NCI-H748 (cell line): ENCODE measurements around the gene STXBP6.
"Not testable (repeated sequence)": the region's sequence is repeated elsewhere in the genome, so short reads cannot be mapped to it uniquely, and the experiment has no call there.

ENCODE experiments used
- DNase-seq: peaks from one replicate; lab custom pipeline; 2025; ENCODE audit not compliant: unreplicated experiment; lab: John Stamatoyannopoulos, UW

Gene STXBP6

GRCh38 chr14:24959791-24960331 lies 90.1 kb downstream of the STXBP6 start:
- no peak for DNase-seq

GRCh38 chr14:24958271-24958670 lies 91.7 kb downstream of the STXBP6 start:
- no peak for DNase-seq

DNA sequence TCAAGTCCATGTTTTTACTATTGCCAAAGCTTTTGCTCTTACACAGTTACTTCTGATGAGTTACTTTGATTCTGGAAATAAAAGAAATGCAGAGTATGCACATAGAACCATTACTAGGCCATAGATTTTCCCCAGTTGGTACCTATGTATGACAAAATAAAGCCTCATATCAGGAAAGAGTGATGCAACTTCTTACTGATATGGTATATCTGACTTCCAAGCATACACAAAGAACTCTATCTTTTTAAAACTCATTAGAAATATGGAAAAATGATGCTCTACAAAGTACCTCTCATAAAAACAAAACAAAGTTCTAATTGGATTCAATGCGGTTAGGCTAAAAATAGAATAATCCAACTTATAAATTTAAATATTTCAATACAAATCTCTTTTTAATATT lies 92.1 kb downstream of the STXBP6 start:
- no peak for DNase-seq

- no peak for DNase-seq
Observed at GRCh38 chr14:24956104-24956503, 93.8 kb downstream of the STXBP6 start.

DNA sequence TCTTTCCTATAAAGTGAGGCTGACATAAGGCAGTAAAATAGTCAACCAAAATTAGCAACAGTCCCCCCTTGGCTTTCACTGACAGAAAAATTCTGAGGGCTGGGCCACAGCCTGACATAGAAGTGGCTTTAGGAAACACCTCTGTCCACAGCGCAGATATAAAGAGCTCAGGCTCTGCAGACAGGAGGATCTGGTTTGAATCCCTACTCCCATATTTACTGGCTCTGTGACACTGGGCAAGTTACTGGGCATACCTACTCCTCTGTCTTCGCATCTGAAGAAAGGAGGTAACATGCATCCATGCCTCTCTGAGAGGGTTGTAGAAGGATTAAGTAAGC lies 95.3 kb downstream of the STXBP6 start:
- no peak for DNase-seq

- no peak for DNase-seq
Observed at GRCh38 chr14:24954037-24954699, 95.8 kb downstream of the STXBP6 start.

- peak; percentile 30 for DNase-seq
Observed at GRCh38 chr14:24952851-24953666, 96.9 kb downstream of the STXBP6 start.

DNA sequence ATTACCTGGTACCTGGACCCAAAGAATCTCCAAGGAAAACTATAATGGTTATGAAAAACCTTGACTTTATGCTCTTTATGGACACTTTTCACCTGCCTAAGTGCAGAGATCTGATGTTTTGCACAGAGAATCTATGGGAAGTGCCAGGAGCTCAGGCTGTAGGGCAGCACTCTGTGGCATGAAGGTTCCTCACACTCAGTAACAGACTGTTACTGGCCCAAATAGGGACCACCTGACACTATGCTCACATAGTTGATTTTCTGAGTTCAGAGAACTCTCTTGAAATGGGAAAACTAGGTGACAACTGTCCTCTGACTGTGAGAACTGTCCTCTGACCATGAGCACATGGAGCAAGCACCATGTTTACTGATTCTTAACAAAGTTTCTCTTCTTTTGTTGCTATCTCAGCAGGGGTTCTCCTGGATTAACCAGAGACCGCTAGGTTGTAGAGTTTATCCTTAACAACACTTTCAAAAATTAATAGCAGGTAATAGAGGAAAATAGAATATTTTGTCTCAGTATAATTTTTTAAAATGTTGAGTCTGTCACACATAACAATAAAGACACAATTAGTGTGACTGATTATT lies 101.6 kb downstream of the STXBP6 start:
- no peak for DNase-seq

DNA sequence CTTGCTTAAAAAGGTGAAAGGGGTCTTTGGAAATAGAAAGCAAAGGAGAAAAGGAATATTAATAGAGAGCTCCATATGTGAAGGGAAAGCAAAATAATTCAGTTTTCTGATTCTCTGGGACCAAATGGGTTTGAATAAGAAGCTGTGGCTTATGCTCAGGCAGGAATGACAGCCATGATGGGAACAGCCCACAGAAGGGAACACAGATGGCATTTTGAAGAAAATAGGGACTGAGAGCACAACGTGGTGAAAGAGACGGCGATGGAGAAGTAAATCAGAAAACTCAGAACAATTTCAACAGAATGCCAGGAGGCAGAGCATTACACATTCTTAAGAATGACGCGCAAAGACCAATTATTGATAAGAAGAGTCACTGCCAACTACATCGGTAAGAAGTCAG lies 102.8 kb downstream of the STXBP6 start:
- no peak for DNase-seq

- peak; percentile 14 for DNase-seq
Observed at GRCh38 chr14:24944800-24945199, 105.1 kb downstream of the STXBP6 start.

DNA sequence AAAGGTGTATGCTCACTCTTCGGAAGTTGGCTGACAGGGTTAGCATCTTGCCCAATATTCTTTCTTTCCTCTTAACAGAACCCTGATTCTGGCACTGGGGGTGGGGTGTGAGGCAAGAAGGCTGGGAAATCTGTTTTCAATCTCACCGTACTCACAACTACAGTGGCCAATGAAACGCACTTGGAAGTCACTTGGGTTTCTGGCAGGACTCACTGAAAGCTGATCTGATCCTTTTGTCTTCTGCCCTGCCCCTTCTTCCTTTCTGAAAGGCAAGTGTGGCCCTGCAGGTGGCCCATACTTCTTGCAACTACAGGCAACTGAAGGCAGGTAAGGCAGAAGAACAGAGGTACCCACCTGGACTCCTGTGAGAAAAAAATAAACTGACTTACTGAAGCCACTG lies 106.9 kb downstream of the STXBP6 start:
- DNase-seq = peak; percentile 74

- DNase-seq = peak; percentile 94
Observed at GRCh38 chr14:24941719-24942118, 108.2 kb downstream of the STXBP6 start.

GRCh38 chr14:24940213-24940783 lies 109.6 kb downstream of the STXBP6 start:
- no peak for DNase-seq

GRCh38 chr14:24938593-24938992 lies 111.4 kb downstream of the STXBP6 start:
- DNase-seq = peak; percentile 33

DNA sequence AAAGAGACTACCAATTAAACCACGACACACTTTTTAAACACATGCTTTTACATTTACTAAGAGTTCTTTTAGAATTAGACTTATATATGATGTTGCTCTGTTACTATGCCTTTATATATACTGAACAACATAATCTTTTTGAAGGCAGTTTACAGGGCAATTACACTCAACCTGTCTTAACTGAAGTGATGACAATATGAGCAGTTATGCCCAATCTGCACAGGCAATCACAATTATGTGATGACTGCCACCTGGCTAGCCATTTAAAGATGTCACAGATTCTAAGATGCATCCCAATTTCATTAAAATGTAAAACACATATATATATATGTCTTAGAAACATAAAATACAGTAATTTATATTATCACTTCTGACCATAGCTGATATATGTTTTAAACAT lies 112.6 kb downstream of the STXBP6 start:
- no peak for DNase-seq

DNA sequence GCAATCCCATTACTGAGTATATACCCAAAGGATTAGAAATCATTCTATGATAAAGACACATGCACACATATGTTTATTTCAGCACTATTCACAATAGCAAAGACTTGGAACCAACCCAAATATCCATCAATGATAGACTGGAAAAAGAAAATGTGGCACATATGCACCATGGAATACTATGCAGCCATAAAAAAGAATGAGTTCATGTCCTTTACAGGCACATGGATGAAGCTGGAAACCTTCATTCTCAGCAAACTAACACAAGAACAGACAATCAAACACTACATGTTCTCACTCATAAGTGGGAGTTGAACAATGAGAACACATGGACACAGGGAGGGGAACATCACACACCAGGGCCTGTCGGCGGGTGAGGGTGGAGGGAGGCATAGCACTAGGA lies 113.2 kb downstream of the STXBP6 start:
- not testable (repeated sequence) for DNase-seq

DNA sequence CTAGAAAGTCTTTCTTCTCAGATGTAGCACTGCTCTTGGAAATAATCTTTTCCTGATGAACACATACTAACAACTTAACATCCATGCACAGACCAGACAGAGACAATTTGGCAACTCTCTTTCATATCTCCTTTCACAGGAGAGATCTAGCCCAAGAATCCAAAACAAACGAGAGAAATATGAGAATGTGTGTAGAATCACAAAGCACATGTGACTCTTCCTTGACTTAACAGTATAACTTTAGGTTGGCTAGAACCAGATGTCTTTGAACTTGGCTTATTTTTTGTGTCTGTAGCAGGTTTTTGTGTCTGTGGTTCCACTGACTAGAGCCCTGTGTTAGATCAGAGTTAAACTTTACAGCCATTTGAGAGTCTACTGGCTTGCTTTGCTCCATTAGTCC lies 114.2 kb downstream of the STXBP6 start:
- DNase-seq = no peak

GRCh38 chr14:24928386-24928900 lies 121.5 kb downstream of the STXBP6 start:
- no peak for DNase-seq

DNA sequence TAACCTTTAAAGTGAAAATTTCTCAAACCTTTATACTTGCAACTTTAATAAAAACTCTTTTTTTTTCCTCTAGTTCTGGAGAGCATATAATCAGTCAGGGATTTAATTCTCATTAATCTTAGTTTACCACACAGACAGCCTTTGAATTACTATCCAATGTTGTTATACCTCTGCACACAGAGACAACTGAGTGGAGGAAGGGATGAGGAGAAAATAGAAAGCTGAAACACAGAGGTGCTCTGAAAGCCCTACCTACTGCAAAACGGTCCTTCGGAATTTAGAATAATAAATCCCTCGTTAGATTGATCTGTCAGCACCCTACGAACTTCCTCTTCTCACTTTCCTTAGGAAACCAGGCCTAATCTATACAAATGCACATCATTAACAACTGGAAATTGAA lies 122.1 kb downstream of the STXBP6 start:
- DNase-seq = no peak

GRCh38 chr14:24925771-24926374 lies 124.1 kb downstream of the STXBP6 start:
- no peak for DNase-seq

- DNase-seq = no peak
Observed at GRCh38 chr14:24924544-24924943, 125.4 kb downstream of the STXBP6 start.
